IPS DF 19.7 (cell line): Measurements from ENCODE around the gene PHLPP1.
"Not testable (repeated sequence)": the region's sequence is repeated elsewhere in the genome, so short reads cannot be mapped to it uniquely, and the experiment has no call there.

Experiments
- DNase-seq: peaks from one replicate; pipeline ENCODE4 v3.0.0-alpha.2; 2013; ENCODE audit warnings: low read depth, low spot score

PHLPP1 gene

GRCh38 chr18:62715436-62715758 is at the start of gene PHLPP1:
Gene PHLPP1, plus strand, starts transcription at chr18:62715541. Its CDS starts 143 bp downstream, at chr18:62715684.
- no peak for DNase-seq

GRCh38 chr18:62669225-62669624 is 46.1 kb upstream of the PHLPP1 start:
- no peak for DNase-seq

GRCh38 chr18:62670573-62670972 is 44.8 kb upstream of the PHLPP1 start:
- DNase-seq, result no peak

GRCh38 chr18:62672600-62672999 is 42.7 kb upstream of the PHLPP1 start:
- no peak for DNase-seq

- no peak for DNase-seq
These were observed 36.4 kb upstream of the PHLPP1 start for GRCh38 chr18:62678847-62679485.

GRCh38 chr18:62682371-62682770 is 33.0 kb upstream of the PHLPP1 start:
- no peak for DNase-seq

GRCh38 chr18:62683935-62684334 is 31.4 kb upstream of the PHLPP1 start:
- DNase-seq, result no peak

- DNase-seq, result no peak
These were observed 26.5 kb upstream of the PHLPP1 start for GRCh38 chr18:62688743-62689317.

GRCh38 chr18:62690236-62690815 is 25.0 kb upstream of the PHLPP1 start:
- no peak for DNase-seq

- DNase-seq, result no peak
These were observed 21.7 kb upstream of the PHLPP1 start for GRCh38 chr18:62693659-62694058.

- no peak for DNase-seq
These were observed 17.7 kb upstream of the PHLPP1 start for GRCh38 chr18:62697636-62698035.

- no peak for DNase-seq
These were observed 13.1 kb upstream of the PHLPP1 start for GRCh38 chr18:62702259-62702658.

GRCh38 chr18:62706879-62707278 is 8.5 kb upstream of the PHLPP1 start:
- DNase-seq, result not testable (repeated sequence)

GRCh38 chr18:62709908-62710307 is 5.4 kb upstream of the PHLPP1 start:
- DNase-seq, result not testable (repeated sequence)

- no peak for DNase-seq
These were observed 4.9 kb upstream of the PHLPP1 start for GRCh38 chr18:62710417-62710816.

- DNase-seq, result no peak
These were observed 3.6 kb upstream of the PHLPP1 start for GRCh38 chr18:62711781-62712180.

- DNase-seq, result no peak
These were observed 1.6 kb upstream of the PHLPP1 start for GRCh38 chr18:62713651-62714247.

- DNase-seq, result peak; percentile 99
These were observed 488 bp upstream of the PHLPP1 start for GRCh38 chr18:62714671-62715435.

GRCh38 chr18:62715759-62716615 is 646 bp downstream of the PHLPP1 start:
- DNase-seq, result no peak

GRCh38 chr18:62716619-62717168 is 1.4 kb downstream of the PHLPP1 start:
- no peak for DNase-seq
